KBM-7 (cell line): Measurements from ENCODE around the gene FOXK1.

Experiments used
- DNase-seq: peaks from one replicate; pipeline ENCODE4 v3.0.0-alpha.2; 2015
- in situ Hi-C: fragments of 300-500 bp; cut with MboI; formaldehyde crosslinking; loops from 2 replicates; pipeline ENCODE4 v1.14.3; 2020; ENCODE audit warnings: low sequenced_read_pairs, low pct_unique_long_range_greater_than_20kb, mixed read lengths

FOXK1 gene

DNA sequence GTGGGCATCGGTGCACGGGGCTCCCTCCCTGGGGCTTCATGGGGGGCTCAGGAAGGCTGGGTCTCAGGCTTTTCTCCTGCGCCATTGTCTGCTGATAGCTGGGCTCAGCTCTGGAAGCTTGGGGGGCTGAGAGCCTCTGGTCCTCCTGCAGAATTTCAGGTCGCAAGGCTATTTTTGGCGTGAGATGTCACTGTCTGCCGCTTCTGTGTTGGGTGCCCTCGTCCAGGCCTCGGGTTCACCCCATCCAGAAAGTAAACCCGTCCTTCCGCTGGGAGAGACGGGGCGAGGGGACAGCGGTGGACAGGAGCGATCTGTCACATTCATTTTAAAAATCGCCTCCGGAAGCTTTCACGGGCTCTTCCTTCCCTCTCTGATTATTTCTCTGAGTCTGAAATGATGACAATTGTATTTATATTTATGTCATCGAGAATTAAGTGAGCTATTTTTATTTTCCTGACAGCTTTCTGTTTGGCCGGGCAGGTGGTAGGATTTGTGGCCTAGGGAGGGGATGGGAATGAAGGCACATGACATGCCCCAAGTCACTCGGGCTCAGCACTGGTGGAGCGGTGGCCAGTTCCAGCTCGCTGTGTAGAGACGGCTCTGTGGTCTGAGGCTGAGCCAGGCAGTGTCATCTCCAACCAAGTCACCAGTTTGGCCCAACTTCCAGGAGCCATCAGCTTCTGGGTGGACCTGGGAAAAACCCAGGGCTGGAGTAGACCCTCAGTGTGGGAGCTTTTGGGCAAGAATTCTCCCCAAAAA is 52.7 kb downstream of the FOXK1 start:
- no peak for DNase-seq
- in situ Hi-C loops = no loop called here

DNA sequence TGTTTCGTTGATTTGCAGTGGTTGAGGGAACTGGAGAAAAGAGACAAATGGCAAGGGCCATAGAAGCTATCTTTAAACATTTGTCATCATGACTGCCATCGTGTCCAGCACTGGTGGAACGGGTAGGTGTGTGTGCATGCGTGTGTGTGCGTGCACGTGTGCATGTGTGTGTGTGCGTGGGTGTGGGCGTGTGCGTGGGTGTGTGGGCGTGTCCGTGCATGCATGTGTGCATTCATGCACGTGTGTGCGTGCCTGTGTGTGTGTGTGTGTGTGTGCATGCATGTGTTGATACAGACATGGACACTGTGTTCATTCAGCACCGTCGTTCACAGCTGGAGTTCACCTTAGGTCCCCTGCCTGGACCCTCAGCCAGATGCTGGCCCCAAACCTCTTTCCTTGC is 55.2 kb downstream of the FOXK1 start:
- in situ Hi-C loops = no loop called here
- DNase-seq = no peak

GRCh38 chr7:4738711-4739527 is 56.8 kb downstream of the FOXK1 start:
- peak; percentile 72 for DNase-seq
- in situ Hi-C loops = no loop called here

- peak; percentile 60 for DNase-seq
- in situ Hi-C loops = no loop called here
Observed at GRCh38 chr7:4739528-4739992, 57.5 kb downstream of the FOXK1 start.

DNA sequence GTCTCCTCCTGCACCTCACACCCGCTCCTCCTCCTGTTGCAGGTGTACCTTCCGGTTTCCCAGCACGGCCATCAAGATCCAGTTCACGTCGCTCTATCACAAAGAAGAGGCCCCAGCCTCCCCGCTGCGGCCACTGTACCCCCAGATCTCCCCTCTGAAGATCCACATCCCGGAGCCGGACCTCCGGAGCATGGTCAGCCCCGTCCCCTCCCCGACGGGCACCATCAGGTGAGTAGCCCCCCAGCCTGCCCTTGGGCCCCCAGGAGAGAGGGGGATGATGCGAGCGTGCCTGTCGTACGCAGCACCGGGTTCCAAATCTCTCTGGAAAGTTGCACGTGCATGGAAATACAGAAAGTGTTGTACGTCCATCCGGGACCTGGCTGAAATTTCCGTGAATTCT is 58.7 kb downstream of the FOXK1 start:
- DNase-seq = no peak
- in situ Hi-C loops = no loop called here

- no peak for DNase-seq
- in situ Hi-C loops = no loop called here
Observed at GRCh38 chr7:4742051-4742573, 60.0 kb downstream of the FOXK1 start.

DNA sequence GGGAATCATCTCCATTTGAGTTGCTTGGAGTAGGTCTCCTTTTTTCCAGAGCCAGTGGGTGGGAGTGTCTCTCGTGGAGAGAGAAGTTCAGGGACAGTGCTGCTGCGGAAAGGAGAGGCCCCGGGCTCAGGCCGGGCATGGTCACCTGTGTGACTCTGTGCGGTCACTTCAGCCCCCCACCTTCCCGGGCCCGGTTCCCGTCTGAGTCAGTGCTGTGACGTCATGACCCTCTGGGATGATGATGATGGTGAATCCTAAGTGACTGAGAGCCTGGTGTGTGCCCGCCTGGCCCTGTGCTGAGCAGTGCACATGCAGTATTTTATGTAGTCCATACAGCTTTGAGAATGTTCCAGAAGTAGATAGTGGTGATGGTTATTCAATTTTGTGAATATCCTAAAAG is 60.8 kb downstream of the FOXK1 start:
- in situ Hi-C loops = no loop called here
- no peak for DNase-seq

- in situ Hi-C loops = no loop called here
- peak; percentile 86 for DNase-seq
Observed at GRCh38 chr7:4744391-4745264, 62.5 kb downstream of the FOXK1 start.

DNA sequence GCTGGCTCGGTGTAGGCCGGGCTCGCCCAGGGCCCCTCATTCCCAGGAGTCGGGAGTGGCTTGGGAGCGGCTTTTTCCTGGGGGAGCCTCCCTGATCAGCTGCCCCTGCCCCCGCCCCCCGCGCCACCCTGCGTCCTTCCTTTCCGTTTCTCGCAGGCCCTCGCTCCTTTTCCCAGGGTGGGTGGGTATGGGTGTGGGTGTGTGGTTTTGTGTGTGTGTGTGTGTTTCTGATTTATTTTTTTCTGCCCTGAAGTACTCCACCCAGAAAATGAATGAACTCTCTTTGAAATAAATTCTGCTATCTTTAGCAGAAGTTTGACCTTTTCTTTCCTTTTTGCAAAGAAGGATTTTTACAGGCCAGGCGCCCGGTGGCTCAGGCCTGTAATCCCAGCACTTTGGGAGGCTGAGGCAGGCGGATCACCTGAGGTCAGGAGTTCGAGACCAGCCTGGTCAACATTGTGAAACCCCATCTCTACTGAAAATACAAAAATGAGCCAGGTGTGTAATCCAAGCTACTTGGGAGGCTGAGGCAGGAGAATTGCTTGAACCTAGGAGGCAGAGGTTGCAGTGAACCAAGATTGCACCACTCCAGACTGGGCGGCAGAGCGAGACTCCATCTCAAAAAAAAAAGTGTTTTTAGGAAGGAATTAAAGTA is 63.3 kb downstream of the FOXK1 start:
- in situ Hi-C loops = no loop called here
- no peak for DNase-seq

- in situ Hi-C loops = no loop called here
- peak; percentile 57 for DNase-seq
Observed at GRCh38 chr7:4745971-4746919, 64.2 kb downstream of the FOXK1 start.

GRCh38 chr7:4747013-4747412 is 64.9 kb downstream of the FOXK1 start:
- in situ Hi-C loops = no loop called here
- DNase-seq = no peak

DNA sequence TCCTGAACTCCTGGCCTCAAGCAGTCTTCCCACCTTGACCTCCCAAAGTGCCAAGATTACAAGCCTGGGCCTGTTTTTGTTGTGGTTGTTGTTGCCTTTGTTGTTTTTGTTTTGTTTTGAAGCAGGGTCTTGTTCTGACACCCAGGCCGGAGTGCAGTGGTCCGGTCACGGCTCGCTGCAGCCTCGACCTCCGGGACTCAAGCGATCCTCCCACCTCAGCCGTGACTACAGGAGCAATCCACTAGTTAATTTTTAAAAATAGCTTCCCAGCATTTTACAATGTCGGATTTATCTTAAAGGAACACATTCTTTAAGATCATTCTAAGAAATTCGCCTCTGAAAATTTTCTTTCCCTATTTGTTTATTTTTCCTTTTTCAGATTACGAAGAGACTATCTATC is 65.7 kb downstream of the FOXK1 start:
- DNase-seq = no peak

DNA sequence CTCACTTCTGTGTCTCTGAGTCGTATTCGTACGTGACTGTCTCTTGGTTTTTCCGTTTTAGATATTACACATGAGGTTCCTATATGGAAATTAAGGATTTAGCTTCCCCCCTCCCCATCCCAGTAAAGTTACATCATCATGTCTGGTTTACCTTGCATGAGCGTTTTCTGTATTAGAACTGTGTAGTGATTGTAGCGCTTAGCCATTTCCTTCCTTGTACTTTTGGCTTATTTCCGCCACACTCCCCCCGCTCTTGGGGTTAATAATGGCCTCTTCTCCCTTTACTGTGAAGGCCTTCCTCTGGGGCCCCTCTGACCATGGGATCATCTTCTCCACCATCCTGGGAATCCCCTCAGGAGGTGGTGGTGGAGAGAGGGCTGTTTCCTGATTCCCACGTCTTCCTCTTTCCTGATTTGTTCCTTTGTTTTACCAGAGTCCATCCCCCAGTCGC is 66.2 kb downstream of the FOXK1 start:
- peak; percentile 15 for DNase-seq
- in situ Hi-C loops = no loop called here

More for the DNA sequence above, 65.7 kb downstream of the FOXK1 start:
- in situ Hi-C loops = no loop called here

DNA sequence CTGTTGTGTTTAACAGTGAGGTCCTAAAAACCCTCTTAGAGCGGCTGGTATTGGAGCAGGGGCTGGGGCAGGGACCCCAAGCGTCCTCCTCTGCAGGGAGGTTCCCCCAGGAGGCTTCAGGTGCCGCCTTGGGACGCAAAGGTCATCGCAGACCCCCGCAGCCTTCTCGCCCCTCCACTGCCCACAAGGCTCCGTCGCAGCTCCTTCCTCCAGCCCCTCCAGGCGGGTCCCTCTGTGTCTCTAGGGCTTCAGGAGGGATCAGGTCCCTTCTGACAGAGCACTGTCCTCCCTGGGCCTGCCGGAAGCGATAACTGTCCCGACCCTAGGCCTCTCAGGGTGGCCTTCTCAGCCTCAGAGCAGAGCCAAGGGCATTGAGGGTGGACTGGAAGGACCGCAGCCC is 67.3 kb downstream of the FOXK1 start:
- in situ Hi-C loops = no loop called here
- no peak for DNase-seq

GRCh38 chr7:4749798-4750197 is 67.7 kb downstream of the FOXK1 start:
- DNase-seq = no peak
- in situ Hi-C loops = no loop called here

DNA sequence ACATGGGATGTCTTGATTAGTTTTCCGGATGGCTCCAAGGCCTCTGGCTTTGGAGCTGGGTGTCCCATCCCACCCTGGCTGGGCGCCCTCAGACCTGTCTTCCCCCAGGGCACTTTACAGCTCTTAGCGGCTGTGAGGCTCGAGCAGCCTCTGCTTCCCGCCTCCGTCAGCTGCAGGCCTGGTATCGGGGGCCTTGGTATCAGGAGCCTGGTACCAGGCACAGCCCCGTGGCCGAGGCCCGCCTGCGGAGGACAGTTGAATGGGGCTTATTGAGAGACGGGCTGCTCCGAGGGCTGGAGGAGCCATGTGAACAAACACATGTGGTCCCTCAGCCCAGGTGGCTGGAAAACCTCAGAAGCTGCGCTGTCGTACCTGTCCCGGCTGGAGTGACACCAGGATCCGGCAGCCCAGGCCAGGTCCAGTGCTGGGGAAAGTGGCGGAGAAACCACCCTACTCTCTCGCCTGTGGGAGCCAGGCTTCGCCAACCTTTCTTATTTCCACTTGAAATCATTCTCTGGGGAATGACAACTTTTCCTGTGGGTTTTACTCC is 69.4 kb downstream of the FOXK1 start:
- DNase-seq = no peak
- in situ Hi-C loops = no loop called here

- DNase-seq = peak; percentile 63
- in situ Hi-C loops = no loop called here
Observed at GRCh38 chr7:4753598-4754432, 71.7 kb downstream of the FOXK1 start.
